Karpas-422 (cell line): ENCODE measurements around the gene SYNGR4. TPM values are rescaled to one million over a fixed set of nuclear protein-coding genes. Genes with fewer than 3 reads are reported as not detected.

Experiments
- DNase-seq: peaks from one replicate; pipeline ENCODE4 v3.0.0-alpha.2; 2015
- H2AFZ ChIP-seq: fragments of 200-600 bp; sonication (generic); 2 replicates; pipeline ENCODE4 v1.6.1; 2014; ENCODE audit warnings: antibody characterized with exemption, low read length, mixed read lengths
- H3K27ac ChIP-seq: fragments of 200-600 bp; sonication (generic); 2 replicates; pipeline ENCODE4 v1.5.1; 2014; ENCODE audit warnings: mild to moderate bottlenecking, low read length, moderate library complexity
- H3K27me3 ChIP-seq: fragments of 200-600 bp; sonication (generic); 2 replicates; pipeline ENCODE4 v1.6.1; 2014; ENCODE audit warnings: low read length, mixed read lengths
- H3K36me3 ChIP-seq: fragments of 200-600 bp; sonication (generic); 2 replicates; pipeline ENCODE4 v1.6.1; 2014; ENCODE audit warnings: low read length, mixed read lengths; ENCODE audit not compliant: insufficient read depth
- H3K4me1 ChIP-seq: fragments of 200-600 bp; sonication (generic); 2 replicates; pipeline ENCODE4 v1.6.1; 2014; ENCODE audit warnings: mild to moderate bottlenecking, low read length, mixed read lengths
- H3K4me2 ChIP-seq: fragments of 200-600 bp; sonication (generic); 2 replicates; pipeline ENCODE4 v1.6.1; 2014; ENCODE audit warnings: low read length, low read depth, mild to moderate bottlenecking; ENCODE audit not compliant: poor library complexity, severe bottlenecking
- H3K4me3 ChIP-seq: fragments of 200-600 bp; sonication (generic); 2 replicates; pipeline ENCODE4 v1.5.1; 2014; ENCODE audit warnings: mild to moderate bottlenecking, antibody characterized with exemption, low read length, mixed read lengths
- H3K79me2 ChIP-seq: fragments of 200-600 bp; sonication (generic); 2 replicates; pipeline ENCODE4 v1.6.1; 2014; ENCODE audit warnings: mild to moderate bottlenecking, low read length, mixed read lengths
- H3K9ac ChIP-seq: fragments of 200-600 bp; sonication (generic); 2 replicates; pipeline ENCODE4 v1.6.0; 2014; ENCODE audit warnings: low read length
- H3K9me2 ChIP-seq: fragments of 200-600 bp; sonication (generic), shearing (Covaris generic); replicated peaks from 2 replicates; pipeline ENCODE4 v1.6.0; 2014; ENCODE audit warnings: mild to moderate bottlenecking, low read length, moderate library complexity; ENCODE audit not compliant: insufficient read depth
- H3K9me3 ChIP-seq: fragments of 300-700, 200-600 bp; sonication (generic); 2 replicates; pipeline ENCODE4 v1.6.1; 2014; ENCODE audit warnings: low read length, mixed read lengths
- H4K20me1 ChIP-seq: fragments of 200-600 bp; sonication (generic); 2 replicates; pipeline ENCODE4 v1.6.1; 2014; ENCODE audit warnings: mild to moderate bottlenecking, antibody characterized with exemption, low read length, low read depth; ENCODE audit not compliant: insufficient read depth
- total RNA-seq: library from RNA; depleted of rRNA; stranded (reverse); fragments of >200 nt; shearing (Covaris generic); gene quantifications from 2 replicates; pipeline ENCODE4 v1.2.3, GENCODE V29; 2014; ENCODE audit warnings: low replicate concordance

The SYNGR4 gene
- total RNA-seq, 1 experiment from 2014 or later = not detected

GRCh38 chr19:48348045-48348444 is 16.1 kb upstream of the SYNGR4 start:
- Histone ChIP-seq H3K4me2 (no peak overlapping the region), H3K9me2 (no peaks in the 10 kb centered on the region), H3K9ac (no peak overlapping the region), H2AFZ (no peak overlapping the region), H3K79me2 (no peaks in the 10 kb centered on the region), H3K27me3 (no peaks in the 10 kb centered on the region), H3K4me1 (peaks cover 5% of the 10 kb centered on the region), H3K4me3 (no peak overlapping the region), H3K27ac (no peak overlapping the region), H3K36me3 (no peaks in the 10 kb centered on the region), H3K9me3 (no peaks in the 10 kb centered on the region), H4K20me1 (no peaks in the 10 kb centered on the region)
- no peak for DNase-seq

- H3K27ac ChIP-seq = no peak overlapping the region
- H3K79me2 ChIP-seq = no peaks in the 10 kb centered on the region
- no peaks in the 10 kb centered on the region for H3K36me3 ChIP-seq
- H2AFZ ChIP-seq = no peak overlapping the region
- H3K9me3 ChIP-seq = no peaks in the 10 kb centered on the region
- H3K9me2 ChIP-seq = no peaks in the 10 kb centered on the region
- H4K20me1 ChIP-seq = no peaks in the 10 kb centered on the region
- DNase-seq = no peak
- no peak overlapping the region for H3K4me2 ChIP-seq
- H3K27me3 ChIP-seq = no peaks in the 10 kb centered on the region
- H3K4me3 ChIP-seq = no peak overlapping the region
- H3K4me1 ChIP-seq = peaks cover 5% of the 10 kb centered on the region
- H3K9ac ChIP-seq = no peak overlapping the region
Observed at GRCh38 chr19:48348737-48349136, 15.4 kb upstream of the SYNGR4 start.

GRCh38 chr19:48350856-48351255 is 13.3 kb upstream of the SYNGR4 start:
- 0 out of 2 replicates have a peak overlapping the region, but pooled peaks have one; percentile 91 for H2AFZ ChIP-seq
- H3K79me2 ChIP-seq = no peaks in the 10 kb centered on the region
- 0 out of 2 replicates have a peak overlapping the region, but pooled peaks have one; percentile 24 for H3K9ac ChIP-seq
- peaks cover 5% of the 10 kb centered on the region for H3K4me1 ChIP-seq
- H3K27me3 ChIP-seq = no peaks in the 10 kb centered on the region
- no peaks in the 10 kb centered on the region for H3K36me3 ChIP-seq
- H3K27ac ChIP-seq = no peak overlapping the region
- no peak for DNase-seq
- no peak overlapping the region for H3K4me2 ChIP-seq
- H3K9me2 ChIP-seq = no peaks in the 10 kb centered on the region
- no peaks in the 10 kb centered on the region for H4K20me1 ChIP-seq
- no peak overlapping the region for H3K4me3 ChIP-seq
- H3K9me3 ChIP-seq = no peaks in the 10 kb centered on the region

- Histone ChIP-seq H3K4me1 (peaks cover 5% of the 10 kb centered on the region), H4K20me1 (no peaks in the 10 kb centered on the region), H3K4me3 (no peak overlapping the region), H3K9me3 (no peaks in the 10 kb centered on the region), H2AFZ (0 out of 2 replicates have a peak overlapping the region, but pooled peaks have one; percentile 91), H3K27ac (no peak overlapping the region), H3K4me2 (no peak overlapping the region), H3K79me2 (no peaks in the 10 kb centered on the region), H3K36me3 (no peaks in the 10 kb centered on the region), H3K9ac (0 out of 2 replicates have a peak overlapping the region, but pooled peaks have one; percentile 24), H3K9me2 (no peaks in the 10 kb centered on the region), H3K27me3 (no peaks in the 10 kb centered on the region)
- peak; percentile 93 for DNase-seq
Observed at GRCh38 chr19:48351341-48351752, 12.8 kb upstream of the SYNGR4 start.

GRCh38 chr19:48353677-48354076 is 10.5 kb upstream of the SYNGR4 start:
- Histone ChIP-seq H2AFZ (no peak overlapping the region), H3K9ac (no peak overlapping the region), H3K4me3 (no peak overlapping the region), H3K9me3 (no peaks in the 10 kb centered on the region), H3K79me2 (no peaks in the 10 kb centered on the region), H4K20me1 (no peaks in the 10 kb centered on the region), H3K9me2 (no peaks in the 10 kb centered on the region), H3K36me3 (no peaks in the 10 kb centered on the region), H3K27ac (no peak overlapping the region), H3K4me1 (peaks cover 5% of the 10 kb centered on the region), H3K4me2 (no peak overlapping the region), H3K27me3 (no peaks in the 10 kb centered on the region)
- DNase-seq = no peak

- Histone ChIP-seq H3K4me3 (no peak overlapping the region), H3K79me2 (no peaks in the 10 kb centered on the region), H3K4me2 (no peak overlapping the region), H3K9me2 (no peaks in the 10 kb centered on the region), H3K27me3 (no peaks in the 10 kb centered on the region), H2AFZ (no peak overlapping the region), H3K27ac (no peak overlapping the region), H3K4me1 (peaks cover 5% of the 10 kb centered on the region), H4K20me1 (no peaks in the 10 kb centered on the region), H3K9me3 (no peaks in the 10 kb centered on the region), H3K36me3 (no peaks in the 10 kb centered on the region), H3K9ac (no peak overlapping the region)
- DNase-seq = no peak
Observed at GRCh38 chr19:48354332-48354992, 9.7 kb upstream of the SYNGR4 start.

GRCh38 chr19:48355365-48355954 is 8.7 kb upstream of the SYNGR4 start:
- no peaks in the 10 kb centered on the region for H3K79me2 ChIP-seq
- no peak overlapping the region for H3K4me3 ChIP-seq
- H3K4me1 ChIP-seq = peaks cover 5% of the 10 kb centered on the region
- H3K4me2 ChIP-seq = no peak overlapping the region
- H3K9ac ChIP-seq = no peak overlapping the region
- H3K36me3 ChIP-seq = no peaks in the 10 kb centered on the region
- no peak overlapping the region for H2AFZ ChIP-seq
- no peaks in the 10 kb centered on the region for H3K9me2 ChIP-seq
- no peaks in the 10 kb centered on the region for H3K9me3 ChIP-seq
- no peak for DNase-seq
- H4K20me1 ChIP-seq = no peaks in the 10 kb centered on the region
- no peaks in the 10 kb centered on the region for H3K27me3 ChIP-seq
- H3K27ac ChIP-seq = no peak overlapping the region

- Histone ChIP-seq H3K27ac (no peak overlapping the region), H2AFZ (no peak overlapping the region), H3K4me3 (no peak overlapping the region), H3K79me2 (no peaks in the 10 kb centered on the region), H3K27me3 (no peaks in the 10 kb centered on the region), H3K9me2 (no peaks in the 10 kb centered on the region), H4K20me1 (no peaks in the 10 kb centered on the region), H3K36me3 (no peaks in the 10 kb centered on the region), H3K9ac (no peak overlapping the region), H3K4me2 (no peak overlapping the region), H3K9me3 (no peaks in the 10 kb centered on the region), H3K4me1 (peaks cover 11% of the 10 kb centered on the region)
- DNase-seq = no peak
Observed at GRCh38 chr19:48359123-48359522, 5.0 kb upstream of the SYNGR4 start.
